CD14-positive monocyte (primary cell): ENCODE measurements around the gene SYNDIG1. TPM values are rescaled to one million over a fixed set of nuclear protein-coding genes. Genes with fewer than 3 reads are reported as not detected.

ENCODE experiments used
- DNase-seq, 3 donors: peaks; one replicate each; pipeline ENCODE4 v3.0.0-alpha.2; 2011 to 2022
- H2AFZ ChIP-seq: 2 replicates; pipeline ENCODE4 v1.6.0; 2012; ENCODE audit warnings: mild to moderate bottlenecking, low read depth, low read length, inconsistent platforms; ENCODE audit not compliant: insufficient read depth, poor library complexity, severe bottlenecking
- H3K27ac ChIP-seq, 2 donors: 1 replicate in 1 of 2; 2 replicates in 1 of 2; pipeline ENCODE4 v1.5.1; 2012 to 2013; ENCODE audit warnings: low read length in 2 of 2, control low read depth in 1 of 2, inconsistent platforms in 1 of 2, low read depth in 1 of 2, mild to moderate bottlenecking in 1 of 2
- H3K27me3 ChIP-seq, 2 donors: one replicate each; pipeline versions ENCODE4 v1.6.0 to v1.6.1; 2011 to 2013; ENCODE audit warnings: low read length in 2 of 2; ENCODE audit not compliant: control insufficient read depth in 2 of 2, insufficient read depth in 2 of 2
- H3K36me3 ChIP-seq, 2 donors: replicated peaks in 1 of 2; 1 replicate in 1 of 2; 2 replicates in 1 of 2; pipeline versions ENCODE4 v1.5.1 to v1.6.1; 2012 to 2013; ENCODE audit warnings: low read length in 2 of 2, control low read depth in 1 of 2, inconsistent platforms in 1 of 2, mild to moderate bottlenecking in 1 of 2; ENCODE audit not compliant: insufficient read depth in 2 of 2, control insufficient read depth in 1 of 2
- H3K4me1 ChIP-seq, 2 donors: 1 replicate in 1 of 2; 2 replicates in 1 of 2; pipeline versions ENCODE4 v1.5.1 to v1.6.1; 2012 to 2013; ENCODE audit warnings: low read length in 2 of 2, control low read depth in 1 of 2, inconsistent platforms in 1 of 2, mild to moderate bottlenecking in 1 of 2, moderate library complexity in 1 of 2; ENCODE audit not compliant: insufficient read depth in 2 of 2, control insufficient read depth in 1 of 2
- H3K4me2 ChIP-seq: replicated peaks from 2 replicates; pipeline ENCODE3; 2012; ENCODE audit warnings: low read length, moderate library complexity, mild to moderate bottlenecking; ENCODE audit not compliant: poor library complexity, severe bottlenecking; ENCODE audit errors: extremely low read depth
- H3K4me3 ChIP-seq, 3 experiments: fragments of 200-600 bp in 1 of 3; sonication (generic) in 1 of 3; replicated peaks in 1 of 3; 1 replicate in 2 of 3; 2 replicates in 1 of 3; pipeline ENCODE4 v1.5.1; 2011 to 2013; ENCODE audit warnings: low read length in 3 of 3, mild to moderate bottlenecking in 3 of 3, control low read depth in 2 of 3, low read depth in 2 of 3, inconsistent platforms in 1 of 3, moderate library complexity in 1 of 3
- H3K79me2 ChIP-seq: 2 replicates; pipeline ENCODE4 v1.6.0; 2012; ENCODE audit warnings: mild to moderate bottlenecking, control low read depth, inconsistent platforms, low read length, moderate library complexity; ENCODE audit not compliant: insufficient read depth
- H3K9ac ChIP-seq: 2 replicates; pipeline ENCODE4 v1.6.0; 2017; ENCODE audit warnings: low read length, mild to moderate bottlenecking; ENCODE audit not compliant: insufficient read depth, poor library complexity, severe bottlenecking
- H3K9me3 ChIP-seq, 2 donors: replicated peaks in 1 of 2; 1 replicate in 1 of 2; 2 replicates in 1 of 2; pipeline versions ENCODE4 v1.5.1 to v1.6.1; 2012 to 2013; ENCODE audit warnings: low read length in 2 of 2, control low read depth in 1 of 2; ENCODE audit not compliant: control insufficient read depth in 1 of 2, insufficient read depth in 1 of 2
- H4K20me1 ChIP-seq: 2 replicates; pipeline ENCODE4 v1.6.0; 2012; ENCODE audit warnings: mild to moderate bottlenecking, low read length, control low read depth, moderate library complexity; ENCODE audit not compliant: insufficient read depth
- H3K27ac Mint-ChIP-seq, 7 donors: one replicate each; pipeline ENCODE4 v1.8.0; 2020; ENCODE audit warnings: mild to moderate bottlenecking in 7 of 7, mixed read lengths in 7 of 7, moderate library complexity in 6 of 7, inconsistent platforms in 2 of 7
- H3K27me3 Mint-ChIP-seq, 3 donors: one replicate each; pipeline ENCODE4 v1.8.0; 2021 to 2022; ENCODE audit warnings: low read depth in 3 of 3, mild to moderate bottlenecking in 3 of 3, mixed read lengths in 3 of 3, moderate library complexity in 3 of 3, inconsistent platforms in 1 of 3
- H3K36me3 Mint-ChIP-seq, 2 donors: one replicate each; pipeline ENCODE4 v1.8.0; 2020; ENCODE audit warnings: mixed read lengths in 2 of 2, inconsistent platforms in 1 of 2, mild to moderate bottlenecking in 1 of 2
- H3K4me1 Mint-ChIP-seq: one replicate; pipeline ENCODE4 v1.8.0; 2020; ENCODE audit warnings: mild to moderate bottlenecking, mixed read lengths
- H3K4me3 Mint-ChIP-seq, 2 donors: one replicate each; pipeline ENCODE4 v1.8.0; 2020; ENCODE audit warnings: mild to moderate bottlenecking in 2 of 2, mixed read lengths in 2 of 2, moderate library complexity in 1 of 2
- H3K9me3 Mint-ChIP-seq, 7 donors: one replicate each; pipeline ENCODE4 v1.8.0; 2020 to 2022; ENCODE audit warnings: mixed read lengths in 7 of 7, mild to moderate bottlenecking in 6 of 7, moderate library complexity in 6 of 7, inconsistent platforms in 2 of 7
- CTCF ChIP-seq: fragments of 200-600 bp; IDR thresholded peaks from one replicate; pipeline ENCODE4 v1.8.0; 2022; ENCODE audit warnings: antibody characterized with exemption, mild to moderate bottlenecking
- WGBS: methylation state at CpG from one replicate; pipeline ENCODE4 v1.1.5; 2013; ENCODE audit warnings: missing lambda C conversion rate; ENCODE audit not compliant: insufficient coverage; 5-methylcytosine and 5-hydroxymethylcytosine counted together
- intact Hi-C, 2 donors: fragments of 100-400 bp; cut with micrococcal nuclease; formaldehyde crosslinking; loops; one replicate each; pipeline versions ENCODE4 v1.15.0 to v1.15.1; 2023
- polyA plus RNA-seq, 3 donors: library from polyadenylated mRNA; depleted of rRNA in 1 of 3; unstranded in 2 of 3; stranded (reverse) in 1 of 3; fragments of 300-500 nt in 2 of 3; fragments of >200 nt in 1 of 3; fragmentation: Illumina TruSeq in 2 of 3; gene quantifications; 1 replicate in 2 of 3; 2 replicates in 1 of 3; pipeline ENCODE4 v1.2.3, GENCODE V29; 2012 to 2021

SYNDIG1 gene
- polyA plus RNA-seq, 3 donors = not detected

GRCh38 chr20:24669701-24670100, 200.3 kb downstream of the SYNDIG1 start:
- no peaks in the 10 kb centered on the region for H3K9me3 ChIP-seq
- no peak for TF ChIP-seq CTCF
- no peaks in the 10 kb centered on the region for H3K4me1 ChIP-seq
- WGBS = 77% methylated on average over 2 of the region's 7 CpGs
- H3K4me3 ChIP-seq = no peak overlapping the region
- no peaks in the 10 kb centered on the region for H3K79me2 ChIP-seq
- Mint-ChIP-seq H3K4me1 (peaks cover 8% of the 10 kb centered on the region), H3K27ac (no peak overlapping the region), H3K27me3 (peaks cover 0 to 6% (median 2%) of the 10 kb centered on the region in 3 donors), H3K4me3 (no peak overlapping the region), H3K36me3 (no peaks in the 10 kb centered on the region), H3K9me3 (no peaks in the 10 kb centered on the region)
- intact Hi-C loops = no loop called here
- no peaks in the 10 kb centered on the region for H4K20me1 ChIP-seq
- no peaks in the 10 kb centered on the region for H3K36me3 ChIP-seq
- H3K9ac ChIP-seq = no peak overlapping the region
- H3K27me3 ChIP-seq = no peaks in the 10 kb centered on the region
- H3K4me2 ChIP-seq = no peak overlapping the region
- H3K27ac ChIP-seq = no peak overlapping the region
- no peak for DNase-seq
- no peak overlapping the region for H2AFZ ChIP-seq

DNA sequence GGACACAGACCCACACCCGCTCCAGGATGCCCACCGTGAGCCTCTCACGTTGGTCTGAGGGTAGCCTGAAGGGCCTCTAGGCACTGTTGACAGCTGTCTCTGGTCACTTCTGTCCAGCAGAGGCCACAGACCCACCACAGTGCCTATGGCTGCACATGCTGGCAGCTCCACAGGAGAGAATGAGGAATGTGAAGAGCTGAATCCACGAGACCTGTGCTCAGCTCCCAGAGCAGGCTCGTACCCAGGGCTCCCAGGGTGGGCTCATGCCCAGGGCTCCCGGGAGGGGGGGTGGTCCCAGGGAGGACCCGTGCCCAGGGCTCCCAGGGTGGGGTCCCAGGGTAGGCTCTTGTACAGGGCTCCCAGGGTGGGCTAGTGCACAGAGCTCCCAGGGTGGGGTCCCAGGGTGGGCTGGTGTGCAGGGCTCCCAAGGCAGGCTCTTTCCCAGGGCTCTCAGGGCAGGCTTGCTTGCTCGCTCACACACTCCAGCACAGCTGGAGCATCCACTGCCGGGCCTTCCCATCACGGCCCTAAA, 201.0 kb downstream of the SYNDIG1 start:
- intact Hi-C loops = no loop called here
- no peak overlapping the region for H3K4me2 ChIP-seq
- H3K27me3 Mint-ChIP-seq = peaks cover 0 to 6% (median 2%) of the 10 kb centered on the region in 3 donors

More for the DNA sequence above, 201.0 kb downstream of the SYNDIG1 start:
- Histone ChIP-seq H3K4me3 (no peak overlapping the region), H3K27ac (no peak overlapping the region), H3K9ac (no peak overlapping the region), H3K4me1 (no peaks in the 10 kb centered on the region), H4K20me1 (no peaks in the 10 kb centered on the region), H2AFZ (no peak overlapping the region), H3K36me3 (no peaks in the 10 kb centered on the region), H3K79me2 (no peaks in the 10 kb centered on the region), H3K27me3 (no peaks in the 10 kb centered on the region), H3K9me3 (no peaks in the 10 kb centered on the region)
- H3K4me1 Mint-ChIP-seq = peaks cover 8% of the 10 kb centered on the region
- H3K9me3 Mint-ChIP-seq = no peaks in the 10 kb centered on the region
- no peak overlapping the region for H3K27ac Mint-ChIP-seq
- no peaks in the 10 kb centered on the region for H3K36me3 Mint-ChIP-seq
- H3K4me3 Mint-ChIP-seq = no peak overlapping the region
- DNase-seq = no peak
- 90% methylated on average over 7 of the region's 10 CpGs for WGBS
- no peak for TF ChIP-seq CTCF
